Measurements from ENCODE around the gene WDR46. TPM values are rescaled to one million over a fixed set of nuclear protein-coding genes. Genes with fewer than 3 reads are reported as not detected.
A peak's percentile ranks its signal among the peaks of the same experiment; 100 is the strongest.

The WDR46 gene
- total RNA-seq, 1 donor from 2014 or later, result 117 TPM

- no peaks in the 10 kb centered on the region for H3K9me3 Mint-ChIP-seq
- intact Hi-C loops (cut with micrococcal nuclease), result loop anchor here (5.0 kb wide), 1 partner anchor 514 kb away; the partner anchor contains the start of gene LEMD2
- no peak for TF ChIP-seq CTCF (IDR thresholded peaks at IDR 0.05)
- ChIA-PET POLR2A (interaction anchor here (2.4 to 3.9 kb wide), 7 partner anchors 16 to 198 kb away, joined by 9 to 80 read pairs (median 28); partner anchors contain the start of genes CUTA, HLA-DPB1, PFDN6 and RGL2), CTCF (no interaction called here)
- H3K36me3 Mint-ChIP-seq (ENCODE audit: low read depth), result peaks cover 76% of the 10 kb centered on the region
- peaks cover 70% of the 10 kb centered on the region for H3K4me1 Mint-ChIP-seq
- peak overlapping the region; percentile 100 for H3K4me3 Mint-ChIP-seq
- peak overlapping the region; percentile 100 for H3K27ac Mint-ChIP-seq
- H3K27me3 Mint-ChIP-seq, result no peaks in the 10 kb centered on the region
- DNase-seq (no peak), ATAC-seq (ENCODE audit: low read depth) (no peak)
These were observed 15.7 kb downstream of the WDR46 start for GRCh38 chr6:33273129-33273923.

- Mint-ChIP-seq H3K36me3 (ENCODE audit: low read depth) (peaks cover 81% of the 10 kb centered on the region), H3K4me1 (peaks cover 63% of the 10 kb centered on the region), H3K27ac (peak overlapping the region; percentile 100), H3K27me3 (no peaks in the 10 kb centered on the region), H3K9me3 (no peaks in the 10 kb centered on the region), H3K4me3 (peak overlapping the region; percentile 100)
- ATAC-seq (ENCODE audit: low read depth), result peak; percentile 4
- intact Hi-C loops (cut with micrococcal nuclease), result loop anchor here (5.0 kb wide), 1 partner anchor 515 kb away; the partner anchor contains the start of gene LEMD2
- no peak for DNase-seq
- POLR2A ChIA-PET, result interaction anchor here (0.5 to 3.9 kb wide), 38 partner anchors 9 to 1607 kb away, joined by 3 to 80 read pairs (median 6); partner anchors contain the start of genes BAK1, CSNK2B, CUTA and HLA-DMA
- CTCF ChIA-PET, result interaction anchor here (1.0 to 2.0 kb wide), 4 partner anchors 16 to 272 kb away, joined by 3 to 11 read pairs (median 4); partner anchors contain the start of genes PFDN6 and WDR46
- TF ChIP-seq CTCF (IDR thresholded peaks at IDR 0.05), result no peak
These were observed 16.5 kb downstream of the WDR46 start for GRCh38 chr6:33272275-33273128.

- no peaks in the 10 kb centered on the region for H3K9me3 Mint-ChIP-seq
- peaks cover 59% of the 10 kb centered on the region for H3K4me1 Mint-ChIP-seq
- CTCF ChIA-PET, result interaction anchor here (1.0 to 2.0 kb wide), 5 partner anchors 17 to 272 kb away, joined by 3 to 11 read pairs (median 6); partner anchors contain the start of genes PFDN6 and WDR46
- H3K36me3 Mint-ChIP-seq (ENCODE audit: low read depth), result peaks cover 86% of the 10 kb centered on the region
- no peaks in the 10 kb centered on the region for H3K27me3 Mint-ChIP-seq
- H3K27ac Mint-ChIP-seq, result peak within 1 kb of the TSS; percentile 100
- peak within 1 kb of the TSS; percentile 100 for H3K4me3 Mint-ChIP-seq
- intact Hi-C loops (cut with micrococcal nuclease), result loop anchor here (1.0 to 5.0 kb wide), 9 partner anchors 18 to 516 kb away; partner anchors contain the start of genes CUTA, LEMD2, PFDN6 and RING1
- DNase-seq (peak; percentile 79), ATAC-seq (ENCODE audit: low read depth) (peak; percentile 84)
- TF ChIP-seq CTCF (IDR thresholded peaks at IDR 0.05), result no peak
- POLR2A ChIA-PET, result interaction anchor here (0.6 to 3.9 kb wide), 50 partner anchors 10 to 1606 kb away, joined by 3 to 80 read pairs (median 5); partner anchors contain the start of genes ABHD16A, BAK1, CSNK2B and CUTA
These were observed 17.4 kb downstream of the WDR46 start, which contains the start of the genes RPS18 and VPS52 for GRCh38 chr6:33271468-33272274. TSS of gene RPS18 (plus strand) at chr6:33272075. CDS start at chr6:33272120, 45 bp downstream. TSS of gene VPS52 (minus strand) at chr6:33271876. CDS start at chr6:33271675, 201 bp downstream.

- intact Hi-C loops (cut with micrococcal nuclease), result loop anchor here (1.0 to 5.0 kb wide), 9 partner anchors 18 to 516 kb away; partner anchors contain the start of genes CUTA, LEMD2, PFDN6 and RING1
These were observed 17.9 kb downstream of the WDR46 start for GRCh38 chr6:33271117-33271467.

More at GRCh38 chr6:33271117-33271467, 17.9 kb downstream of the WDR46 start:
- DNase-seq (no peak), ATAC-seq (ENCODE audit: low read depth) (peak; percentile 10)
- no peak for TF ChIP-seq CTCF (IDR thresholded peaks at IDR 0.05)
- Mint-ChIP-seq H3K27me3 (no peaks in the 10 kb centered on the region), H3K9me3 (no peaks in the 10 kb centered on the region), H3K27ac (peak overlapping the region; percentile 100), H3K4me3 (peak overlapping the region; percentile 100), H3K4me1 (peaks cover 53% of the 10 kb centered on the region), H3K36me3 (ENCODE audit: low read depth) (peaks cover 86% of the 10 kb centered on the region)
- ChIA-PET CTCF (interaction anchor here (1.1 to 2.0 kb wide), 4 partner anchors 18 to 74 kb away, joined by 3 to 11 read pairs (median 6); partner anchors contain the start of genes PFDN6 and WDR46), POLR2A (interaction anchor here (0.6 to 3.9 kb wide), 38 partner anchors 9 to 1568 kb away, joined by 3 to 80 read pairs (median 6); partner anchors contain the start of genes ABHD16A, CUTA, GPSM3 and HLA-DPA1)
